Small intestine (tissue), 16 donors: ENCODE results near the gene IBSP. TPM values are rescaled to one million over a fixed set of nuclear protein-coding genes. Genes with fewer than 3 reads are reported as not detected.

Experiments used
- DNase-seq, 2 donors: peaks; one replicate each; pipeline versions ENCODE4 v3.0.0 to v3.0.0-alpha.2; 2013
- FAIRE-seq: peaks from 2 replicates; lab custom pipeline; 2012; peaks lifted over from hg19 to GRCh38; lab: Jason Lieb, UNC
- H3K27ac ChIP-seq, 3 donors: one replicate each; pipeline ENCODE4 v1.5.1; 2013; ENCODE audit warnings: low read length in 2 of 3, mild to moderate bottlenecking in 2 of 3, control low read depth in 1 of 3, inconsistent platforms in 1 of 3, low read depth in 1 of 3, moderate library complexity in 1 of 3
- H3K27me3 ChIP-seq, 3 donors: one replicate each; pipeline ENCODE4 v1.6.1; 2013; ENCODE audit warnings: low read length in 3 of 3, inconsistent platforms in 1 of 3; ENCODE audit not compliant: control insufficient read depth in 3 of 3, insufficient read depth in 3 of 3
- H3K36me3 ChIP-seq, 3 donors: one replicate each; pipeline ENCODE4 v1.6.1; 2013; ENCODE audit warnings: low read length in 3 of 3, inconsistent platforms in 1 of 3, low read depth in 1 of 3, mild to moderate bottlenecking in 1 of 3, moderate library complexity in 1 of 3; ENCODE audit not compliant: control insufficient read depth in 3 of 3, insufficient read depth in 2 of 3
- H3K4me1 ChIP-seq, 3 donors: one replicate each; pipeline ENCODE4 v1.6.1; 2013; ENCODE audit warnings: low read length in 2 of 3, inconsistent platforms in 1 of 3, low read depth in 1 of 3, mild to moderate bottlenecking in 1 of 3, moderate library complexity in 1 of 3; ENCODE audit not compliant: control insufficient read depth in 3 of 3, insufficient read depth in 2 of 3
- H3K4me3 ChIP-seq, 3 donors: one replicate each; pipeline ENCODE4 v1.5.1; 2013; ENCODE audit warnings: low read length in 3 of 3, control low read depth in 1 of 3, inconsistent platforms in 1 of 3, low read depth in 1 of 3, mild to moderate bottlenecking in 1 of 3, moderate library complexity in 1 of 3
- H3K9me3 ChIP-seq, 2 donors: one replicate each; pipeline ENCODE4 v1.6.1; 2013; ENCODE audit warnings: low read depth in 1 of 2, low read length in 1 of 2; ENCODE audit not compliant: control insufficient read depth in 2 of 2, insufficient read depth in 1 of 2
- WGBS, 3 donors: extraction: QIAGEN DNeasy Blood & Tissue Kit; methylation state at CpG; one replicate each; pipeline ENCODE4 v1.1.7; 2013; 5-methylcytosine and 5-hydroxymethylcytosine counted together
- long read RNA-seq, 10 donors: transcript quantifications; one replicate each; lab custom pipeline, GENCODE V29; 2026
- polyA plus RNA-seq, 4 donors: library from polyadenylated mRNA; stranded (reverse) in 3 of 4; unstranded in 1 of 4; fragments of 200-250 nt in 3 of 4; fragments of 120-200 nt in 1 of 4; gene quantifications; one replicate each; pipeline versions ENCODE4 v1.2.1 to v1.2.3, GENCODE V29; 2013
- donor health status: healthy with polysubstance abuse.
- donor health status: control.
- donor health status: control.
- donor health status: Bipolar disorder and iron deficiency.
- donor health status: healthy.

The IBSP gene, protein sequence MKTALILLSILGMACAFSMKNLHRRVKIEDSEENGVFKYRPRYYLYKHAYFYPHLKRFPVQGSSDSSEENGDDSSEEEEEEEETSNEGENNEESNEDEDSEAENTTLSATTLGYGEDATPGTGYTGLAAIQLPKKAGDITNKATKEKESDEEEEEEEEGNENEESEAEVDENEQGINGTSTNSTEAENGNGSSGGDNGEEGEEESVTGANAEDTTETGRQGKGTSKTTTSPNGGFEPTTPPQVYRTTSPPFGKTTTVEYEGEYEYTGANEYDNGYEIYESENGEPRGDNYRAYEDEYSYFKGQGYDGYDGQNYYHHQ
- under 1 TPM in 1 of 4 donors, not detected in 3; 0.04 TPM for polyA plus RNA-seq
- long read RNA-seq, donor 1 = 0 reads
- long read RNA-seq, donor 2, partial matches to known transcripts = 0 of 1 reads
- long read RNA-seq, donor 2, other reads (novel, unspliced or antisense) = 0 of 1 reads
- long read RNA-seq, donor 3 = 0 reads
- long read RNA-seq, donor 4 = 0 reads
- long read RNA-seq, donor 5 = 0 reads
- long read RNA-seq, donor 6 = 0 reads
- long read RNA-seq, donor 7 = 0 reads
- long read RNA-seq, donor 8 = 0 reads
- long read RNA-seq, donor 9 = 0 reads
- long read RNA-seq, donor 10 = 0 reads

DNA sequence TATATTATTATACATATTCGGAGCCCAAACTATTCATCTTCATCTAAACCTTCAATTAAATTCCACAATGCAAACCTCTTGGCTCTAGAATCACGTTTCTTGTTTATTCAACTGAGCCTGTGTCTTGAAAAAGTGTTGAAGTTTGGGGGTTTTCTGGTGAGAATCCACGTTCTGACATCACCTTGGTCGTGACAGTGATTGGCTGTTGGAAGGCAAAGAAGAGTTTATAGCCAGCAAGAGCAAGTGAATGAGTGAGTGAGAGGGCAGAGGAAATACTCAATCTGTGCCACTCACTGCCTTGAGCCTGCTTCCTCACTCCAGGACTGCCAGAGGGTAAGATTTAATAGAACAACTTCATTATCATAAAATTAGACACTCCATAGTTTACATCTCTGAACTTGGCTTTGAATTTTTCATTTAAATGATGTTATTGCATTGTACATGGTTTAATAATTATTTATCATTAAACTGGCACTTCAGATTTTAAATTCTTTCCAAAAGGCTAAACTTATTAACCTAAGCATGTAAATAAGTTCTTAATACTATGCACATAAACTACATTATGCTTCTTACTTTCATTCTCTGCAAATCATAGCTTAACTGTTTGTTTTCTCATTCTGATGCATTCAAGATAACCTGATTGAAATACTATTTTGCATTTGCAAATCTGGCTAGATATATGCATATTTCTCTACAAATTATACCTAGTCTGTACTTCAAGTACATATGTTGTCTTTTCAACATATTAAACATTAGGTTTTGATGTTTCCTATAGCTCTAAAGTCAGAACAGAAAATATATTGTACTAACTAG is at the start of gene IBSP:
Gene IBSP (plus strand): TSS at position 254 of the 813 bp plus-strand sequence. CDS start 2,808 bp downstream, outside the sequence.
- no peak for DNase-seq
- no peak for FAIRE-seq
- Histone ChIP-seq H3K4me1 (no peaks in the 10 kb centered on the region), H3K36me3 (no peaks in the 10 kb centered on the region), H3K27ac (no peak within 1 kb of the TSS), H3K4me3 (no peak within 1 kb of the TSS), H3K9me3 (no peaks in the 10 kb centered on the region), H3K27me3 (no peaks in the 10 kb centered on the region)
- WGBS, 3 donors = 40 to 57% (median 45%) methylated on average over 4 of the region's 4 CpGs

DNA sequence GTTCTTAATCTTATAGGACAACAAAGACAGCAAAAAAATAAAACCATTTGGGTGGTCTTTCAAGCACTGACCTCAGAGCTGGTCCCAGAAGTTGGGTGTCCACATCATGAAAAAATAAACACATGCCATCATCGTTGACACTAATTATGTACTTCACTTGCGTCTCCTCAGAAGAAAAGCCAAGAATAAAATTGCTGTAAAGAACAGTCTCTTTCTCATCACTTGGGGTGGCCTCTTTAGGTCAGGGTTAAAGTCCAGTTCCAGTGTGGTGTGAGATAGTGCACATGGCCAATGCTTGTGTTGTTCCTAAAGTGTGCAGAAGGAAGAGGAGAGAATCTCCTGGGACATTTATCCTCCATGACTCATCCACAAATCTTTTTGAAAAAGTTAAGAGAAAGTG is 49.5 kb upstream of the IBSP start:
- H3K4me1 ChIP-seq = no peaks in the 10 kb centered on the region
- H3K36me3 ChIP-seq = no peaks in the 10 kb centered on the region
- no peak for DNase-seq
- no peak for FAIRE-seq
- 63 to 70% (median 69%) methylated on average over 2 of the region's 2 CpGs for WGBS, 3 donors
- H3K27me3 ChIP-seq = no peaks in the 10 kb centered on the region
- no peak overlapping the region for H3K4me3 ChIP-seq
- H3K9me3 ChIP-seq = peaks cover 0 to 12% of the 10 kb centered on the region in 2 donors
- H3K27ac ChIP-seq = no peak overlapping the region

DNA sequence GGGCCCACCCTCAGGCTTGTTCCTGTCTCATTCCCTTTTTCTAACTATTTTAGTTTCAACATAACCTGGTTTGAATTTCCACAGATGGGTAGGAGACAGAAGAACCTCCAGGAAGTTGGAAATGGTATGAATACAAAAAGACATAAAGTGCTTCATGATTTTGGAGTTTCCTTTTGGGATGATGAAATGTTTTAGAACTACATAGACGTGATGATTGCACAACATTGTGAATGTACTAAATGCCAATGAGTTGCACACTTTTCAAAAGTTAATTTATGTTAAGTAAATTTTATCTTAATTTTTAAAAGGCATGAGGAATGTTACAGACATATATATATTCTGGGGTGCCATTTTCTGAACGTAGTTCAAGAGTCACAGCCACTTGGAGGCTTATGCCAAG is 41.1 kb upstream of the IBSP start:
- H3K9me3 ChIP-seq = peaks cover 0 to 3% of the 10 kb centered on the region in 2 donors
- H3K36me3 ChIP-seq = no peaks in the 10 kb centered on the region
- H3K4me1 ChIP-seq = no peaks in the 10 kb centered on the region
- no peak for DNase-seq
- H3K4me3 ChIP-seq = no peak overlapping the region
- H3K27ac ChIP-seq = no peak overlapping the region
- FAIRE-seq = no peak
- 49 to 78% (median 50%) methylated on average over 2 of the region's 2 CpGs for WGBS, 3 donors
- H3K27me3 ChIP-seq = no peaks in the 10 kb centered on the region

DNA sequence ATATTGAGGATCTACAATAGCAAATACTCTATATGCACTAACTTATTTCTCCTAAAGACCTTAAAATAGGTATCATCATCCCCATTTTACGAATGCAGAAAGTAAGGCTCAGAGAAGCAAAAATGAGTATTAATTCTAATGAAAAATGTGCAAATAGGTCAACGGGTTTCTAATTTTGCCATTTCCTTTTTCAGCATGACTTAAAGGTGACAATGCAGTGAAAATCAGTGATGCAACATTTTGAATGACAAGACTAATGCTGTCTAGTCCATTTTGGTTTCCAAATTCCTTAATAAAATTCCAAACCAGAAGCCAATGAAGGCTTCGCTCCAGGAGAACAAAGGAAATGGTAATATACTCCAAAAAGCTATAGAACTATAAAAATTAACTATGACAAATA is 37.0 kb upstream of the IBSP start:
- Histone ChIP-seq H3K27ac (no peak overlapping the region), H3K27me3 (no peaks in the 10 kb centered on the region), H3K36me3 (no peaks in the 10 kb centered on the region), H3K4me3 (no peak overlapping the region), H3K9me3 (no peaks in the 10 kb centered on the region), H3K4me1 (no peaks in the 10 kb centered on the region)
- 85 to 89% (median 88%) methylated on average over 3 of the region's 3 CpGs for WGBS, 3 donors
- FAIRE-seq = no peak
- DNase-seq = no peak

DNA sequence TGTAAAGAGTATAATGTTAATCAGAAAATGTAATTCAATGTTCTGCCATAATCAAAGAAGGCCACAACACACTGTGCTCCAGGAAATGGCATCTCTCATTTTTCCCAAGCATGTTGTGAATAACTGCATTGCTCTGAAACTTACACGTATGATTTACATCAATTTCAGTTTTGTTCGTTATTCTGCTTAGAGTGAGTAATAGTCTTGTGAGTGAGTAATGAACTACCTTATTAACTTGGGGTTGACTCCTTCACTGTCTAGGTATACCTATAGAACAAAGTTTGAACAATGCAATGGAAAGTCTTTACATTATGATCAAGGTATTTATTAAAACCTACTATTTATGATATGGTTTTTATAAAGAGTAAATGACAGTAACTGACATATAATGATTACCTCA is 17.8 kb upstream of the IBSP start:
- no peak for FAIRE-seq
- no peaks in the 10 kb centered on the region for H3K9me3 ChIP-seq
- WGBS, 3 donors = 73 to 77% (median 75%) methylated on average over 2 of the region's 2 CpGs
- DNase-seq = no peak
- H3K4me1 ChIP-seq = no peaks in the 10 kb centered on the region
- H3K27me3 ChIP-seq = no peaks in the 10 kb centered on the region
- no peak overlapping the region for H3K27ac ChIP-seq
- no peaks in the 10 kb centered on the region for H3K36me3 ChIP-seq
- no peak overlapping the region for H3K4me3 ChIP-seq

DNA sequence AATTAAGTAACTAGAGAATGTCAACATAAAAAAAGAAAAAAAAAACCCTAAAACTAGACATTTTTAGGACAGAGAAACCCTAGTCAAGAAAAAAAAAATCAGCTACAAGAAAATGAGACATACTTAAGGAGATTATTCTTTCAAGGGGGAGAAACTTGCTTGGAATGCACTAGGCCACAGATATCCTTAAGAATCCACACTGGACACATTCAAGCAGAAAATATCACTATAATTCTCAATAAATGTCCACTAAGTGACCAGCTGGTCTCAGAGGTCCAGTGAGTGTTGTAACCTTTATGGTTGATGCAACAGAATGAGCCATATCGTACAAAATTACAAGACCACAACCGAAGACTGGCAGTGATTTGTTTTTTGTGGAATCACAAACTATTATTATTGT is 15.6 kb upstream of the IBSP start:
- H3K9me3 ChIP-seq = no peaks in the 10 kb centered on the region
- H3K27me3 ChIP-seq = no peaks in the 10 kb centered on the region
- DNase-seq = no peak
- WGBS, 3 donors = 92 to 98% (median 95%) methylated on average over 2 of the region's 2 CpGs
- no peaks in the 10 kb centered on the region for H3K4me1 ChIP-seq
- no peak overlapping the region for H3K27ac ChIP-seq
- no peak for FAIRE-seq
- H3K36me3 ChIP-seq = no peaks in the 10 kb centered on the region
- no peak overlapping the region for H3K4me3 ChIP-seq

DNA sequence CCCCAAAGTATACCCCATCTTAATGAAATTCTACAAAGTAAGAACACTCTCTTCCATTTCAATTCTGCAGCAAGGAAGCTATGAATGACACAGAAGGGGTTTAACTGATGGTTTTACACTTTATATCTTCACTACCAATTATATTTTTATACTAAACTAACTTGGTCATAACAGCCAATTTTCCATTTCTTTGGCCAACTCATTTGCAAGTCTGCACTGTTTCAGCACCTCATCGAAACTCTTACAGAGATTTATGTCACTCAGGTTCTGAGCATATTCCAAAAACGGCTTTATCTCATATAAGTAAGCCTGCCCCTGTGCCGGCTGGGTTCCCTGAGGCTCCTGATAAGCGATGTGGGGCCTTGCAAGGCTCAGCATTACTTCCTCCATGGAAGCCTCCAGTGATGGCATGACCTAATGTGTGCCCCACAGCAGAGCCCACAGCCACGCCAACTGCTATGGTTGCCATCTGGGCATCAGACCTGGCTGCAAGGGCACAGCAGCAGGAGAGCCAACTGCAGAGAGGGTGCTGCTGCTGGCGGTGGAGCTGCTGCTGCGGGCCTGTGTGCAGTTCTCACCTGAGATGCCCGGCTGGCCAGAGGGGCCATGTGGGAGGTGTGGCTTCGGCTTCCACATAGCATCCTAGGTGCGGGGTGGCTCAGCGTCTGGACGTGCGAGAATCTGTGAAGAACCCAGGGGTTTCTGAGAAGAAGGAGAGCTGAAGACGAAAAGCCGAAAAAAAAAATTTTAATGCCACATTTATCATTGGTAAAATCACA is 13.4 kb upstream of the IBSP start:
- FAIRE-seq (no peak), DNase-seq (no peak)
- H3K4me1 ChIP-seq = no peaks in the 10 kb centered on the region
- H3K27me3 ChIP-seq = no peaks in the 10 kb centered on the region
- WGBS, 3 donors = 82 to 85% (median 83%) methylated on average over 15 of the region's 15 CpGs
- H3K27ac ChIP-seq = no peak overlapping the region
- no peaks in the 10 kb centered on the region for H3K36me3 ChIP-seq
- no peak overlapping the region for H3K4me3 ChIP-seq
- no peaks in the 10 kb centered on the region for H3K9me3 ChIP-seq

DNA sequence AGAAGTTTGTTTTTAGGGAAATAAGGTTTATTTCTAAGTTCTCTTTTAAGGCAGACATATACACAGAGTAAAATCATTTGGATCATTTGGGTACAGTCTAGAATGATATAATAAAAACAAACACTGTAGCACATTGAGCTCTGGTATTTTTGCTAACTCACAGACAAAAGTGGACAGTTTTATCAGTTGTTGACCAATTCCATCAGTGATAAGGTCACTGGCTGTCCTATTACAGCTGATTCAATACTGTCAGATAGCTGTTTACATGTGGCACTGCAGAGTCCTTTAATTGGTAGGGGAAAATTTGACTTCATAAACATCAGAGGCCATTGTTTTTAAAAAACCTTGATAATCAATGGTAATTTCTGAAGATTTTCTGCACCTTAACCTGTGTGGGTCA is 3.5 kb downstream of the IBSP start:
- no peak overlapping the region for H3K27ac ChIP-seq
- no peak for FAIRE-seq

More for the DNA sequence above, 3.5 kb downstream of the IBSP start:
- Histone ChIP-seq H3K4me3 (no peak overlapping the region), H3K4me1 (no peaks in the 10 kb centered on the region), H3K27me3 (no peaks in the 10 kb centered on the region), H3K36me3 (no peaks in the 10 kb centered on the region), H3K9me3 (no peaks in the 10 kb centered on the region)
- no peak for DNase-seq
